HG03432 (cell line): ENCODE measurements around the gene CHDH.
A peak's percentile ranks its signal among the peaks of the same experiment; 100 is the strongest.

ENCODE experiments used
- ATAC-seq: cut with Tn5 transposase; IDR thresholded peaks from one replicate; pipeline ENCODE4 v1.9.1; 2021; ENCODE audit warnings: mild to moderate bottlenecking, moderate library complexity; ENCODE audit not compliant: unreplicated experiment

CHDH gene

GRCh38 chr3:53826048-53826447, 20.2 kb downstream of the CHDH start:
- peak; percentile 40 for ATAC-seq

- ATAC-seq = no peak
Observed at GRCh38 chr3:53824795-53825194, 21.4 kb downstream of the CHDH start.

DNA sequence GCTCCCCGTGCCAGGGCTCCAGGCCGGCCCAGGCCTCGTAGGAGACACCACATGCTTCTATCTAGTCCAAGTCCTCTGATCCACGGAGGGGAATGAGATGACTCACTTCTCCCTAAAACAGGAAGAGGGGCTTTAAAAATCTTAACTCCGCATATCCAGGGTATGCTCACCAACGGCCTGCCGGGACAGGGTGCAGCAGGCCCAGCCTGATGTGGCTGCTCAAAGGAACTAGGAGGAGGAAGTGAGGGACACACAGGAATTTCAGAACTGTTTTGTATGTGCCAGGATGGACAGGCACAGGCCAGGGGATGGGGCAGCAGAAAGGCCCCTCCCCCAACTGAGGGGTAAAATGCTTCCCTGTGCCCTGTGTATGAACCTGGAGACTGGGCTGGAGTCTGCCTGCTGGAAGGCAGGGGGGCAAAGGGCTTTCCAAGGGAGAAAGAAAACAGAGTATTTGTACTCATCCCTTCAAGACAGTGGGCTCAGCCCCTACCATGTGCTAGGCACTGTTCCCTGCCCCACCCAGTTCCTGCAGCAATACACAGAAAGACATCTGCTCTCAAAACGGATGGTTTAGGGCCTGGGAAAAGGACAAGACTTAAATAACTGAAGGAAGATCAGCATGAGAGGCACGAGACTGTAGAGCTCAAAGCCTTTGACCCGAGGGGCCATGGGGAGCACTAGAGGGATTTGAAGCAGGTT, 22.1 kb downstream of the CHDH start:
- ATAC-seq = no peak

DNA sequence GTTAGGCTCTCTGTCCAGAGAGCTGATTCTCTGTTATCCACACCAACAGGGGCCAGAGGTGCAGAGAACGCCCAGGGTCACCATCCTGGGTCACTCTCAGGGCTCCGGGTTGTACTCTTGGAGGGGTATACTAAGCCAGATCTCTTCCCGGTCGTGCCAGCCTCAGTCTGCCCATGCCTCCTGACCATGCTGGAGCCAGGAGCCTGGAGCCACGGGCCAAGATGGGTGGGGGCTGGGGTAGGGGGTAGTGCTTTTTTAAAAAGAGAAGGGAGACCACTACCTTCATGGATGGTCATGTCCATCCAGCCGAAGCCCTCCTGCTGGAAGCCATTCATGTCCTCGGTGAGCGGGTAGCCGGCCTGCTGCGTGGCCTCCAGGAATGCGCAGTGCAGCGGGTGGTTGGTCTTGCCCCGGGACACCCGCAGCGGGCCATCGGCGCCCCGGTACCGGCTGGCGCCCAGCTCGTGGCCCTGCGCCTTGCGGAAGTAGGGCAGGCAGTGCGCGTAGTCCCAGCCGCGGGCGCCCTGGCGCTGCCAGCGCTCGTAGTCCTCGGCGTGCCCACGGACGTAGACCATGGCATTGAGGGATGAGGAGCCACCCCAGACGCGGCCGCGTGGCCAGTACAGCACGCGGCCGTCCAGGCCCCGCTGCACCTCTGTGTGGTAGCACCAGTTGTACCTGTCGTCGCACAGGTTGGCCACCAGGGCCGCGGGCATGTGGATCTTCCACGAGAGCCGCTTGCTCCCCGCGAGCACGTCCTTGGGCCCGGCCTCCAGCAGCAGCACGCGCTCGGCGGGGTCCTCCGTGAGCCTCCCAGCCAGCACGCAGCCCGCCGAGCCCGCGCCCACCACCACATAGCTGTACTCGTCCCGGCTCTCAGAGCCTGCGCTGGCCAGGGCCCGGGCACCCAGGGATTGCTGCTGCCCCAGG, 22.9 kb downstream of the CHDH start:
- ATAC-seq = no peak

- ATAC-seq = no peak
Observed at GRCh38 chr3:53822331-53822741, 23.9 kb downstream of the CHDH start.

GRCh38 chr3:53821631-53822121, 24.5 kb downstream of the CHDH start:
- ATAC-seq = peak; percentile 81

DNA sequence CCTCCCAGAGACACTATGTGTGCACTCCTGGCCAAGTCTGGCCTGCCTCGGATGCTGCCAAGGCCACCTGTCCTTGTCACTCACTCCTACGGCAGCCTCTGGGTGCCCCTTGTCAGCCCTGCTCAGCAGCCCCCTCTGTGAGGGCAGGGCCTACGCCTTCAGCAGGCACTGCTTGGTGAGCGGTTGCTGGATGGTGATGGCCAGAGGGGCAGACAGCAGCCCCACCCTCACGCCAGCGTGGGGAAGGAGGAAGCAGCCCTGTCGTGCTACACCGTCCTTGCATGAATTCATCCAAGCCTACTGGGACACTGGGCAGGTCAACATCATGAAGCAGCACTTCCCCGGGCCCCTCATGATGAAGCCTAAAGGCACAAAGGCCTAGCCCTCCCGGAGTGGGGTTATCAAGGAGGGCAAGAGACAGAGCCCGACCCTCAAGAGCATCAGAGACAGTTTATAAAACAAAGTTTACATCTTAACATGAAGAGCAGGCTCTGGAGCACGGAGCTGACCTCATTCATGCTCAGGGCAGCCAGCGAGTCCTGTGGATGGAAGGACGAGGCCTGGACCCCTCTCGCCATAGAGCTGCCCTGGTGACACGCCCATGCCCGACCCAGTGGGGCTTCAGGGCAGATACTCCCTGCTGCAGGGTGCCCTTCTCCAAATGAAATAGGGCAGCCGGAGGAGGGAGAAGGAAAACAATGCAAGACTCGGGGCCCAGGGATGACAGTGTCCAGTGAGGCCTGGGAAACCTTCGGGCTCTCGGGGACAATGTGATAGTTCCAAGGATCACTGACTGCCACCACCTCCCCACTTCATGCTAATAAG, 25.3 kb downstream of the CHDH start:
- no peak for ATAC-seq

GRCh38 chr3:53820084-53820483, 26.1 kb downstream of the CHDH start:
- no peak for ATAC-seq

- ATAC-seq = no peak
Observed at GRCh38 chr3:53819163-53819868, 26.9 kb downstream of the CHDH start.

DNA sequence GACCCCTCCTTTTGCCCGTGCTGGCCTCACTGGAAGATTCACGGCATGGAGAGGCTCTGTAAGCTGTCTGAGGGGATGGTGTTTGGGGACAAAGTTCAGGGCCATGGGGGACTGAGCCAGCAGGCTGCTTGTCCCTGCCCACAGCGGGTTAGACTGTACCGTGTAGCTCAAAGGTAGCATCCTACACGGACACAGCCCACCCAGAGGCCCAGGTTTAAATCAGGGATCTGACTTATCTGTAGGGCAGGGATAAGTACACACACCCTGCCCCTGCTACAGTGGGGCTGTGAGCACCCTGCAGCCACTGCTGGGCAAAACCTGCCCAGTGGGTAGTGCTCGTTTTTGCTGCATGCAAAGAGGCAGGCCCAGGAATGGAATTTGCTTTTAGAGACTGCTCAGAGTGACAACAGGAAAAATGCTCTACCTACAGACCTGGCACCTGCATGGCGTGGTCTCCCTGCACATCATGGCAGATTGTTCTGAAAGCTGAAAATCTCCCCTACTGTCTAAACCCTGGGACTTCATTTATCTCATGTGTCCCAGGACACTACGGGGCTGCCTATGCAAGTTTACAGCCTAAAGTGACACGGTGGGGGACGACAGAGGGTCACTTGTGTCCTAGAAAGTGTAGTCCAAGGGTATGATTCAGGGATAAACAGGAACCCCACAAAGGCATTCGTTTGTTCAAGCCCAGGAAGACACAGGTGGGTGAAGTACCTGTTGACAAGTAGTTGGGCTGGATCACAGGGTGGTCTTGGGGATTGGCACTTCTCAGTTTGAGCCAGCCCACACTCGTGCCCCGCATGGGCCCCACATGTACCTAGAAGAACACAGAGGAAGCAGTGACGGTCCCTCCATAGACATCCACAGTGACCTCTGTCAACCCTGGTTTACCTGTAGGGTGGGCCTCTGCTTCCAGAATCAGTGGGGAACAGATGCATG, 27.7 kb downstream of the CHDH start:
- ATAC-seq = no peak

GRCh38 chr3:53817809-53818208, 28.4 kb downstream of the CHDH start:
- no peak for ATAC-seq

- ATAC-seq = no peak
Observed at GRCh38 chr3:53817211-53817610, 29.0 kb downstream of the CHDH start.

DNA sequence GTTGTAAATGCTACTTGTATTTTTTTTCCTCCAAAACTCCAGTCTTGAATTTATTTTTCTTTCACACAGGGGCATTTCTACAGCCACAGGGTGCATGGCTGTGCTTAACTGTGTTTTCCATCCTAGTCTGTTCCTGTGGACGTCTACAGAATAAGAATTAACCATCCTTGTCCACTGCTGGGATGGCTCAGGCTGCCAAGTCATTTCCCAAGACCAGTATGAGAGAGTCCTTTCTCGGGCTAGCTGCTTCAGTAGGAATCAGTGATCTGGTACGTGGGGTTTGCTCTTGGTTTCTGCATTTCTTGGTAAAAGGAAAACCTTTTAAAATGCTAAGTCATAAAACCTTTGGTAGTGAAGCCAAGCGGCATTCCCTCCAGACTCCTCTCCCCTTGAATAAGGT, 29.8 kb downstream of the CHDH start:
- no peak for ATAC-seq

DNA sequence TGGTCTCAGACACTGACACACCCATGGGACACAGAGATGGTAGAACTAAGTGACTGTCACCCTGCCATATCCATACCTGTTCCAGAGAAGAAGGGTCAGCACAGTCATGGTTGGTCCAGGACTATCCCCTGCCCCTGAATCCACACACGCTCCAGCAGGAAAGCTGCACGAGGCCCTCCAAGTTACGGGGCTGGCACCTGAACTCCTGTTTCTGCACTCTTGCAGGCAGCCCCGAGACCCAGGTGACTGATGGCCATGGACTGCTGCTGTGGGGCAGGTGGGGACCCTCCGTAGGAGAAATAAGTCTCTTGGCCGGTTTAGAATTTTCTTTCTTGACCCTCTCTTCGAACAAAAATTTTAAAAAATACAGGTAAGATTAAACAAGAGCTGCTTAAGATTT, 30.6 kb downstream of the CHDH start:
- no peak for ATAC-seq

DNA sequence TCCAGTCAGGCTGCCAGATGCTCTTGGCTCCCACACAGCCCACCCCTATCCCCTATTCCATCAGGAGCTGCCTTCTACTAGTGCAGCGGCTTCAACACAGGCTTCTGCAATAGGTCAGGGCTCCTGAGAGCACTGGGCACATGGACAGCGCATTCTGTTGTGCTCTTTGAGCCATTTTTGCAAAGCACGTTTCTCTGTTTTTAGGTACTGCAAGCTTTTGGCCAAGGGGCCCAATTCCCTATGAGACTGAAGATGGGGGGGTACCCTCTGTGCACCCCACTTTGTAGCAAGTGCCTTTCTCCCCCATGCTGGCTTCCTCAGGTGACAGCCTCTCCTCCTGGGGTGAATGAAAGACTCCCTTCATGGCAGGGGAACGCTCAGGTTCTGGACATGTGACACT, 31.2 kb downstream of the CHDH start:
- ATAC-seq = no peak

- ATAC-seq = no peak
Observed at GRCh38 chr3:53813876-53814275, 32.3 kb downstream of the CHDH start.

DNA sequence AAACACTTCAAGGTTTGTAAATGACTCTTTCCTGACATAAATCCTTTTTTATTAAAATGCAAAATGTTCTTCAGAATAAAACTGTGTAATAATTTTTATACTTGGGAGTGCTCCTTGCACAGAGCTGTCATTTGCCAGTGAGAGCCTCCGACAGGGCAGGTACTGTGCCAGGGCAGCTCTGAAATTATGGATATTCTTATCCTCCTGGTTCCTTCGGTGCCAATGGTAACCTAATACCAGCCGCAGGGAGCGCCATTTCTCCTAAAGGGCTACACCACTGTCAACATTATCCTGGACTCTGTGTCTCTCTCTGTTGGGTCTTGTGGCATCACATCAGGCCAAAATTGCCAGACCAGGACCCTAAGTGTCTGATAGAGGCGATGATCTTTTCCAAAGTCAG, 33.0 kb downstream of the CHDH start:
- no peak for ATAC-seq

DNA sequence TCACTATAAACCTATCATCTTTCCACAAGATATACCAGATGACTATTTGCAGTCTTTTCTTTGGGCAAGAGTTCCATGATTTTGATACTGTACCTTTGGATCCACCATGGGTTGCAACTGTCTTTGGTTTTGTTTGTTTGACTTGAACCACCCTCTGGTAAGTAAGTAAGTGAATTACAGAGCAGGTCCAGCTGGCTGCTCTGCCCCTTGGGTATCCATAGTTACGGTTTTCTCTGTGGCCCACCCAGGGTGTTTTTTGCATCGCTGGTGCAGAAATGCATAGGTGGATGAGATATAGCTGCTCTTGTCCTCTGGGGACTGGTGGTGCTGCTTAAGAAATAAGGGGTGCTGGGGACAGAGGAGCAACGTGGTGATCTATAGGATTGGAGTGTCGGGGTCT, 33.8 kb downstream of the CHDH start:
- no peak for ATAC-seq

DNA sequence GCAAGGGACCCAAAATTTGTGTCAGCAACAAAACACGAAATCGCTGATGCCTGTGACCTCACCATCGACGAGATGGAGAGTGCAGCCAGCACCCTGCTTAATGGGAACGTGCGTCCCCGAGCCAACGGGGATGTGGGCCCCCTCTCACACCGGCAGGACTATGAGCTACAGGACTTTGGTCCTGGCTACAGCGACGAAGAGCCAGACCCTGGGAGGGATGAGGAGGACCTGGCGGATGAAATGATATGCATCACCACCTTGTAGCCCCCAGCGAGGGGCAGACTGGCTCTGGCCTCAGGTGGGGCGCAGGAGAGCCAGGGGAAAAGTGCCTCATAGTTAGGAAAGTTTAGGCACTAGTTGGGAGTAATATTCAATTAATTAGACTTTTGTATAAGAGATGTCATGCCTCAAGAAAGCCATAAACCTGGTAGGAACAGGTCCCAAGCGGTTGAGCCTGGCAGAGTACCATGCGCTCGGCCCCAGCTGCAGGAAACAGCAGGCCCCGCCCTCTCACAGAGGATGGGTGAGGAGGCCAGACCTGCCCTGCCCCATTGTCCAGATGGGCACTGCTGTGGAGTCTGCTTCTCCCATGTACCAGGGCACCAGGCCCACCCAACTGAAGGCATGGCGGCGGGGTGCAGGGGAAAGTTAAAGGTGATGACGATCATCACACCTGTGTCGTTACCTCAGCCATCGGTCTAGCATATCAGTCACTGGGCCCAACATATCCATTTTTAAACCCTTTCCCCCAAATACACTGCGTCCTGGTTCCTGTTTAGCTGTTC, 34.9 kb downstream of the CHDH start:
- ATAC-seq = no peak
